Measurements from ENCODE around the gene TEX11. TPM values are rescaled to one million over a fixed set of nuclear protein-coding genes. Genes with fewer than 3 reads are reported as not detected.

The TEX11 gene
- total RNA-seq, 2 donors from 2014 or later: 0.26 to 0.66 TPM

DNA sequence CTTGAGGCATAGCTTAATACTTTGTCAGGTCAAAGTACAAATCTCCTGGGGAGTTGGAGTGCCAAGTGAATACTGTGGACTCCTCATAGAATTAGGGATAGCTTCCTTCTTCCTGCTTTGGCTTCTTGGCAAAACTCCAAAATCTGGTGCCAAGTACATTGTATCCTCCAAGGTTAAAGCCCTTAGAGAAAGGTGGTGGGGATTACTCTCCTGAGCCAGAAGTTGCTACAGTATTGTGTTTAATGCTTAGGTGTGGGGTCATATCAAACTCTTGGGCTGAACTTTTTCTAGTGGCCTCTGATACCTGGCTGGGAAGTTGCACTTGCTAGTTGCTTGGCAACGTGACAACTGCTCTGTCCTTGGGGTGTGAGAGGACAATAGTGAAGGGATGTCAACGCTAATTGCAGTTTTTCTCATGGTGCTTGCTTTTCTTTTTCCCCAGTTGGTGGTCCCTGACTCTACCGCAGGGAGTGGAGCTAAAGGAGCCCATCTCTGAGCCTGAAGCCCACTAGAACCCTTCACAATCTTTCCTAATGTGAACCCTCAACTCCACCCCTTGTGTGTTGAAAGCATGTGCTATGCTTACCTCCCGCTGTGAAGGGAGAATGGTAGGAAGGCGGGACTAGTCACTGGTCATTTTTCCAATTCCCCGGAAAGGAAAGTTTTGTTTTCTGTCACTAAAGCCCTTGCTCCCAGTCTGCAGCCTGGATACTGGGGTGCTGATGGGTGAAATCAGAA is 428.4 kb downstream of the TEX11 start:
- H3K27me3 ChIP-seq: no peaks in the 10 kb centered on the region
- intact Hi-C loops (cut with DNase I): no loop called here
- DNase-seq (peak; percentile 60 to 79 (median 75)), ATAC-seq (peak; percentile 63)
- 21% methylated on average over 6 of the region's 6 CpGs; no CpG with 5 or more reads in 1 of the 2 donors for WGBS, 2 donors
- H3K36me3 ChIP-seq (replicated peaks in 1 of 2; ENCODE audit: insufficient read depth in 1 of 2, low read depth in 2 of 2): no peaks in the 10 kb centered on the region
- H3K9me3 ChIP-seq: no peaks in the 10 kb centered on the region
- TF ChIP-seq POLR2A (IDR thresholded peaks at IDR 0.05): peak in 1 of 3 donors; percentile 18
- TF ChIP-seq, protein P1, sequence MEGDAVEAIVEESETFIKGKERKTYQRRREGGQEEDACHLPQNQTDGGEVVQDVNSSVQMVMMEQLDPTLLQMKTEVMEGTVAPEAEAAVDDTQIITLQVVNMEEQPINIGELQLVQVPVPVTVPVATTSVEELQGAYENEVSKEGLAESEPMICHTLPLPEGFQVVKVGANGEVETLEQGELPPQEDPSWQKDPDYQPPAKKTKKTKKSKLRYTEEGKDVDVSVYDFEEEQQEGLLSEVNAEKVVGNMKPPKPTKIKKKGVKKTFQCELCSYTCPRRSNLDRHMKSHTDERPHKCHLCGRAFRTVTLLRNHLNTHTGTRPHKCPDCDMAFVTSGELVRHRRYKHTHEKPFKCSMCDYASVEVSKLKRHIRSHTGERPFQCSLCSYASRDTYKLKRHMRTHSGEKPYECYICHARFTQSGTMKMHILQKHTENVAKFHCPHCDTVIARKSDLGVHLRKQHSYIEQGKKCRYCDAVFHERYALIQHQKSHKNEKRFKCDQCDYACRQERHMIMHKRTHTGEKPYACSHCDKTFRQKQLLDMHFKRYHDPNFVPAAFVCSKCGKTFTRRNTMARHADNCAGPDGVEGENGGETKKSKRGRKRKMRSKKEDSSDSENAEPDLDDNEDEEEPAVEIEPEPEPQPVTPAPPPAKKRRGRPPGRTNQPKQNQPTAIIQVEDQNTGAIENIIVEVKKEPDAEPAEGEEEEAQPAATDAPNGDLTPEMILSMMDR (IDR thresholded peaks at IDR 0.05): no peak
- H3K4me1 ChIP-seq: peaks cover 83% of the 10 kb centered on the region
- peak overlapping the region; percentile 55 to 92 (median 79) for H3K27ac ChIP-seq
- no peak overlapping the region for H3K4me3 ChIP-seq

DNA sequence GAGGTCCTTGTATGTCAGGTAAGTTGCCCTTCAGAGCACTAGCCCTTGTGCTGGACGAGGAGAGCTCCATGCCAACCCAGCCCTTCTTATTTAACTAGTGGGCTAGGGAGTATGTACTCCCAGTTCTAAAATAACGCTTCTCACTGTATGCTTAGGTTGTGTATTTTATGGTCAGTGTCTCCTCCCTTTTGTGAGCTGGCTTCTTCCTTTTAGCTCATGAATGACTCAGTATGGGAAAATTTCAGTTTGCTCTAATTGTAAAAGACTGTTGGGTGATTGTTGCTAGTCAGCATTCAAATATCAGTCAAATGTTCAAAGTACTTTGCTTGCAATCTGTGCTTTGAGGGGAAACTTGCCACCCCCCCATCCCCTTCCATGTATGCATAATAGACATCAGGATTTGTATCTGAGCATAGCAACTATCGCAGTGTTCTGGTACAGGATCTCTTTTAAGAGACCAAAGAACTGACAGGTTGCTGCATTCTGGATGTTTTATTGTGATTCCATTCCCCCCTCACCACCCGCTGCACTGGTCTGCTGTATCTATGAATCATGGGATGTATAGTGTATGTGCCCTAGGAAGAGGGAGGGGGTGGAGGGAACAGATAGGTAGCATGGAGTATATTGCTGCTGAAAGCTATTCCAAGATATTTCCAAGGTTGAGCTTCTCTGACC is 429.1 kb downstream of the TEX11 start:
- H3K36me3 ChIP-seq (replicated peaks in 1 of 2; ENCODE audit: insufficient read depth in 1 of 2, low read depth in 2 of 2): no peaks in the 10 kb centered on the region
- intact Hi-C loops (cut with DNase I): no loop called here
- DNase-seq (no peak), ATAC-seq (peak; percentile 8)
- H3K27me3 ChIP-seq: no peaks in the 10 kb centered on the region
- no peaks in the 10 kb centered on the region for H3K9me3 ChIP-seq
- H3K4me3 ChIP-seq: no peak overlapping the region
- 13 to 17% methylated on average over 3 of the region's 4 CpGs for WGBS, 2 donors
- peak overlapping the region; percentile 55 to 92 (median 79) for H3K27ac ChIP-seq
- TF ChIP-seq POLR2A (IDR thresholded peaks at IDR 0.05): peak in 1 of 3 donors; percentile 15
- TF ChIP-seq, protein P1 (IDR thresholded peaks at IDR 0.05): no peak
- peaks cover 80% of the 10 kb centered on the region for H3K4me1 ChIP-seq

Small RNA genes within 50 kb of the gene (small RNA-seq; reads per million reads assigned to genes)
- not detected for gene SNORD3E

Other genes starting within 250 kb of the TEX11 start
- not detected for gene SLC7A3, start 22.4 kb upstream of the TEX11 start, total RNA-seq
- gene SNX12, start 159.6 kb upstream of the TEX11 start, total RNA-seq: 10 to 100 TPM; 16.2 to 20.0 TPM
- 10 to 100 TPM; 10.9 to 16.5 TPM for gene FOXO4, start 187.1 kb upstream of the TEX11 start, total RNA-seq
- not detected for gene CXorf65, start 198.0 kb upstream of the TEX11 start, total RNA-seq
- 1 to 10 TPM in 1 of 2 donors, under 1 TPM in 1; 0.52 to 8.2 TPM for gene IL2RG, start 202.9 kb upstream of the TEX11 start, total RNA-seq
- 10 to 100 TPM; 26.4 to 83.0 TPM for gene MED12, start 209.9 kb upstream of the TEX11 start, total RNA-seq
- 1 to 10 TPM in 1 of 2 donors, not detected in 1; 1.0 TPM for gene NLGN3, start 236.1 kb upstream of the TEX11 start, total RNA-seq

All from body of pancreas (tissue), 4 donors.